Gastrocnemius medialis (tissue), 4 donors: Measurements from ENCODE around the gene EGFLAM.

Experiments
- CTCF ChIP-seq, 5 experiments: fragments of 450-650 bp in 3 of 5; fragments of 200-600 bp in 2 of 5; sonication (generic) in 2 of 5; IDR thresholded peaks in 4 of 5; conservative IDR thresholded peaks in 1 of 5; 1 replicate in 4 of 5; 2 replicates in 1 of 5; pipeline ENCODE4 v1.5.1; 2016 to 2019; ENCODE audit warnings: antibody characterized with exemption in 5 of 5, mild to moderate bottlenecking in 3 of 5, moderate library complexity in 3 of 5
- POLR2A ChIP-seq, 2 donors: fragments of 450-650 bp; IDR thresholded peaks; one replicate each; pipeline ENCODE4 v1.6.1; 2017; ENCODE audit warnings: antibody characterized with exemption in 2 of 2, mild to moderate bottlenecking in 2 of 2, moderate library complexity in 2 of 2

GRCh38 chr5:38370358-38371100 is 112.2 kb downstream of the EGFLAM start:
- no peak for TF ChIP-seq CTCF (IDR thresholded peaks at IDR 0.05 in 4 of 5, conservative IDR thresholded peaks at IDR 0.05 in 1 of 5)
- no peak for TF ChIP-seq POLR2A (IDR thresholded peaks at IDR 0.05)
